SH-SY5Y (cell line): ENCODE measurements around the gene MAT1A.

Experiments used
- GATA2 ChIP-seq: IDR thresholded peaks from 2 replicates; pipeline ENCODE4 v1.6.1; 2011; ENCODE audit warnings: mild to moderate bottlenecking, low read depth, low read length
- GATA3 ChIP-seq: IDR thresholded peaks from 2 replicates; pipeline ENCODE4 v1.6.1; 2011; ENCODE audit warnings: low read depth, mild to moderate bottlenecking, low read length, moderate library complexity

GRCh38 chr10:80313523-80313922 lies 24.1 kb upstream of the MAT1A start:
- TF ChIP-seq GATA2: no peak
- TF ChIP-seq GATA3: no peak
